OCI-LY1 (cell line): ENCODE data around the gene FRMD3.

ENCODE experiments used
- CTCF ChIP-seq: fragments of 200-600 bp; sonication (generic), shearing (Covaris generic); IDR thresholded peaks from 2 replicates; pipeline ENCODE4 v1.5.1; 2017; ENCODE audit warnings: mild to moderate bottlenecking, antibody characterized with exemption, low read length, moderate library complexity, mixed read lengths
- EZH2 ChIP-seq: fragments of 200-600 bp; sonication (generic), shearing (Covaris generic); IDR thresholded peaks from 2 replicates; pipeline ENCODE4 v1.8.0; 2017; ENCODE audit warnings: borderline replicate concordance, mixed run types, mild to moderate bottlenecking, antibody characterized with exemption, low read length, moderate library complexity, mixed read lengths

- no peak for TF ChIP-seq CTCF
- no peak for TF ChIP-seq EZH2
These were observed 71.8 kb downstream of the FRMD3 start for GRCh38 chr9:83466351-83466750.
